ENCODE data around the gene TGFA. TPM values are rescaled to one million over a fixed set of nuclear protein-coding genes. Genes with fewer than 3 reads are reported as not detected.
A peak's percentile ranks its signal among the peaks of the same experiment; 100 is the strongest.

Gene TGFA
- polyA plus RNA-seq (ENCODE audit: insufficient read length in 4 of 4), result 10 to 100 TPM in 3 of 4 donors, under 1 TPM in 1; 0.55 to 19.4 (median 17.7) TPM

DNA sequence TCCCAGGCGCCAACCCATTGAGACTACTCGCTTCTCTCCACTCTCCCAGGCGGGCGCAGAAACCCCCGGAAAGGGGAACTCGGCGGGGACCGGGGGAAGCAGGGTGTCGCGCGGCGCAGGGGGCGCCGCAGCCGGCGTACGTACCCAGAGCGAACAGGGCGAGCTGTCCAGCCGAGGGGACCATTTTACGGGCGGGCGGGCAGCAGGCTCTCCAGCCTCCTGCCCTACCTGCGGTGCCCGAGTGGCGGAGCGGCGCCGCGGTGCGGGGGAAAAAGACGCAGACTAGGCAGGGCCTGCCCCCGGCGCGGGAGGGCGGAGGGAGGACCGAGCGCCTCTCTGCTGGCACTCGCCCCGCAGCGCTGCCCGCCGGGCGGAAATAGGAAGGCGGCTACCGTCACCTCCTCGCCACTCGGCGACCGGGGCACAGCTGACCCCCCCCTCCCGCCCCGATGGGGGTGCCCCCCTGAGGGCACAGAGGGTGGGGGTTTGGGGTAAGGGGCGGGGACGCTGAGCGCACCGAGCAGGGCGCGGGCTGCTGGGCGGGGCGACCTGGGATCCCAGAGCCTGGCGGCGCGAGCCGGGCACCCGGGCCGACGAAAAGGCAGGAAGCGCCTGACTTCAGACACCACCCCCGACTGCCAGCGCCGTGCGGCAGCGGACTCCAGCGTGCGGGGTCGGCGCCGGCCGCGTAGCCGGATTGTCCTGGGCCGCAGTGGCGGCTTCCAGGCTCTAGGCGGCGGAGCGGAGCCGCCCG is at the start of gene TGFA:
Gene TGFA (minus strand): TSS at position 243 of the 754 bp plus-strand sequence. CDS start 59 bp downstream, at position 184.
- peak in 2 of 4 donors; percentile 39 to 50 for DNase-seq (ENCODE audit: low read depth in 4 of 4, low spot score in 3 of 4)

DNA sequence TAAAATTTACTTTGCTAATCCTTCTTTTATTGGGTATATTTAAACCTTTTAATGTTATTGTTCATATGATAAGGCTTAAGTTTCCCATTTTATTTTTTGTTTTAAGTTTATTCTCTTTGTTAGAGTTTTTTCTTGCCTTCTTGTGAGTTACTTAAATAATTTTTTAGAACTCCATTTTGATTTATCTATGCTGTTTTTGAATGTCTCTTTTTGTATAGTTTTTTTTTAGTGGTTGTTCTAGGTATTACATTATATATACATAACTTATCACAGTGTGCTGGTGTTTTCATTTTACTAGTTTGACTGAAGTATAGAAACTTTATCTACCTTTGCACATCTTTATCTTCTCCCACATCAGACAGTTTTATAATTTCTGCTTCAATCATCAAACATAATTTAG is 49.4 kb upstream of the TGFA start:
- no peak for DNase-seq (ENCODE audit: low read depth in 4 of 4, low spot score in 3 of 4)

DNA sequence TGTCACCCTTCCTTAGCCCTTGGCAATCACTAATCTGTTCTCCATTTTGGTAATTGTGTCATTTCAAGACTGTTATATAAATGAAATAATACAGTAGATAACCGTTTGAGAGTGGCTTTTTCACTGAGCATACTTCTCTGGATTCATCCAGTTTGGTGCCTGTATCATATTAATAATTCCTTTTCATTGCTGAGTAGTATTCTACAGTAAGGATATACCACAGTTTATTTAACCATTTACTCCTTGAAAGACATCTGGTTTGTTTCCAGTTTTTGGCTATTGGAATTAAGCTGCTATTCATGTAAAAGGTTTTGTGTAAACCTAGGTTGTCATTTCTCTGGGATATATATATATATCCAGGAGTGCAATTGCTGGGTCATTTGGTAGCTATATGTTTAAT is 44.6 kb upstream of the TGFA start:
- DNase-seq (ENCODE audit: low read depth in 4 of 4, low spot score in 3 of 4), result no peak

DNA sequence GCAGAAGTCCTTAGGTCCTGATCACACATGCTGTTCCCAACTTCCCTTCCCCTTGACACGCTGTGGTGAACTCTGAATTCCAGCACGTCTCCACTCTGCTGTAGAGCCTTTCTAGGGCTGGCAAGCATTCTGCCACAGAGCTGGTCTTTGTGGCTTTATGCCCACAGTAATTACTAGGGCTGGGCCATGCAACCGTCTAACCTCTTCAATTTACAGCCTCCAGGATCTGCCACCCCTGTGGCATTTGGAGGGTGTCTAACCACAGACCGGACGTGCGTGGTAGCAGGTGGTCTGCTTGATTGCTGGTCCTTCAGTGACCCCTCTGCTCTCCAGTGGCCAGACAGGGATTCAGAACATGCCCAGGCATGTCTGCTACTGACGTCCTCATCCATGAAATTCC is 43.1 kb upstream of the TGFA start:
- no peak for DNase-seq (ENCODE audit: low read depth in 4 of 4, low spot score in 3 of 4)

- DNase-seq (ENCODE audit: low read depth in 4 of 4, low spot score in 3 of 4), result no peak
Observed at GRCh38 chr2:70596293-70596692, 42.7 kb upstream of the TGFA start.

GRCh38 chr2:70583091-70583490 is 29.5 kb upstream of the TGFA start:
- DNase-seq (ENCODE audit: low read depth in 4 of 4, low spot score in 3 of 4), result no peak

GRCh38 chr2:70580352-70580751 is 26.7 kb upstream of the TGFA start:
- no peak for DNase-seq (ENCODE audit: low read depth in 4 of 4, low spot score in 3 of 4)

DNA sequence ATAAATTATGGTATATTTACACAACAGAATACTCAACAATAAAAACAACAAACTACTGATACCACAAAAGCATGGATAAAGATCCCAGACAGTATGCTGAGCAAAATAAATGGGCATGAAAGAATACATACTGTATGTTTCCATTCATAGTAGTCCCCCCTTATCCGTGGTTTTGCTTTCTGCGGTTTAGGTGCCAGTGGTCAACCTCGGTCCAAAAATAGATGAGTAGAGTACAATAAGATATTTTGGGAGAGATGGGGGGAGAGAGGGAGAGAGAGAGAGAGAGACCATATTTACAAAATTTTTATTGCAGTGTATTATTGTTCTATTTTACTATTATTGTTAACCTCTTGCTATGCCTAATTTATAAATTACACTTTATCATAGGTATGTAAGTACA is 21.0 kb upstream of the TGFA start:
- no peak for DNase-seq (ENCODE audit: low read depth in 4 of 4, low spot score in 3 of 4)

DNA sequence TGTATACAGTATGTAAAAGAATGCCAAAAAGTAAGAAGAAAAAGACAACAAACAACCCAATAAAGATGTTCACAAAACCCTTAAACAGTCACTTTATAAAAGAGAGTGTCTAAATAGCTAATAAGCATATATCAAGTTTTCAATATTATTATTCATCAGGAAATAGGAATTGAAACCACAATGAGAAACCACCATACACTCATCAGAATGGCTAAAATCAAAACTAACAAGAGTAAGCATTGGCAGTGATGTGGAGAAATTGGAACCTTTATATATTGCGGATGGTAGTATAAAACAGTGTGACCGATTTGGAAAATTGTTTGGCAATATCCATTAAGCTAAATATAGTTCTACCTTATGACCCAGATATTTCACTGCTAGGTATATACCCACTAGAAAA is 20.5 kb upstream of the TGFA start:
- no peak for DNase-seq (ENCODE audit: low read depth in 4 of 4, low spot score in 3 of 4)

- DNase-seq (ENCODE audit: low read depth in 4 of 4, low spot score in 3 of 4), result no peak
Observed at GRCh38 chr2:70570041-70570661, 16.5 kb upstream of the TGFA start.

- no peak for DNase-seq (ENCODE audit: low read depth in 4 of 4, low spot score in 3 of 4)
Observed at GRCh38 chr2:70569559-70569958, 15.9 kb upstream of the TGFA start.

DNA sequence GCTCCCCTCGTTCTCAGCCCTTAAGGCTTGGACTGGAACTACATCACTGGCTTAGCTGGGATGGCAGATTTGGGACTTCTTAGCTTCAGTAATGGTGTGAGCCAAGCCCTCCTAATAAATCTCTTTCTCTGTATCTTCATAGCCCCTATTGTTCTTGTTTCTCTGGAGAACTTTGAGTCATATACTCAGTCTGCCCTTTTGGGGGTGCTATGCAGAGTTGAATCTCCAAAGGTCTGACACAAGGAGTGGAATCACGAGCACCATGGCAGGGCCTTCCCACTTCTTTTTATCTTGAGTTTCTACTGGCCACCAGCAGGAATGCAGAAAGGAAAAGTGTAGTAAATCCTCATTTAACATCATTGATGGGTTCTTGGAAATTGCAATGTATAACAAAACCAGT is 13.3 kb upstream of the TGFA start:
- no peak for DNase-seq (ENCODE audit: low read depth in 4 of 4, low spot score in 3 of 4)

DNA sequence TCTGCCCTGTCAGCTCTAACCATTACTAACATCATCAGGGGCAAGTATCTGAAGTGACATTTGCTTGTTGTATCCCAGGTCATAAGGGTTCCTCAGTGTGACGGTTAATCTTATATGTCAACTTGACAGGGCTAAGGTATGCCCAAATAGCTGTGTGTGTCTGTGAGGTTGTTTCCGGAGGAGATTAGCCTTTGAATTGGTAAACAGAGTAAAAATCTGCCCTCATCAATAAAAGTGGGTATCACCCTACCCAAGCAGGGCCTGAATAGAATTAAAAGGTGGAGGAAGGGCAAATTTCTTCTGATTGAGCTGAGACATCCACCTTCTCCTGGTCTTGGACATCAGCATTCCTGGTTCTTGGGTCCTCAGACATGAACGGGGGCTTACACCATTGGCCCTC is 12.8 kb upstream of the TGFA start:
- DNase-seq (ENCODE audit: low read depth in 4 of 4, low spot score in 3 of 4), result no peak

DNA sequence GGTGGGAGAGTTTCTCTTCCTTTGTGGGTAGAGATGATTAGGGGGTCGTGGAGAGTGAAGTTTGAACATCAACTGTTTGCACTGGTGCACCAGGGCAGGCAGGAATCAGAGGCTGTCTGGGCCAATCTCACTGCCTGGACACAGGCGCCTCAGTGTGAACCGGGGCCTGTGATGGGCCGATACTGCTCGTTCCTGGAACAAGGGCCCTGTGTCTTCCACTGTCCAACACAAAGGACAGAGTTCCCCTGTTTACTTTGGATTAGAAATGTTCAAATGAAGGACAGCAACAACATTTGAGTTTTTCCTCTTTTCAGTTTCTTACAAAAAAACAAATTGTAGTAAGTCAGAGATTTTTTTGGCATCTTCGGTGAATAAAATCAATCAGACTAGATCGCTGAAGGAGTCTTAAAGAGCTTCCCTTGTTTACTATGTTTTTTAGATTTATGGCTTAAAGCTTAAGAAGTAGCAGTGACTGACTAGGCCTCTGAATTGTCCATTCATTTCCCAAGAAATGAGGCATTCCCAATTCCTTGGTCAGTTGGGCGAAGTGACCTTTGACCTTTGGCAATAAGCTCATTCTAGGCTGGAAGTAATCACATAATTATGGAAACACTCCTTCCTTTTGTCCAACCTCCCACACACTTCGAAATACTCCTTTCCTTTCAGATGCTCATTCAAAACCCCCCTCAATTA is 11.6 kb upstream of the TGFA start:
- no peak for DNase-seq (ENCODE audit: low read depth in 4 of 4, low spot score in 3 of 4)

GRCh38 chr2:70561893-70562292 is 8.3 kb upstream of the TGFA start:
- no peak for DNase-seq (ENCODE audit: low read depth in 4 of 4, low spot score in 3 of 4)

DNA sequence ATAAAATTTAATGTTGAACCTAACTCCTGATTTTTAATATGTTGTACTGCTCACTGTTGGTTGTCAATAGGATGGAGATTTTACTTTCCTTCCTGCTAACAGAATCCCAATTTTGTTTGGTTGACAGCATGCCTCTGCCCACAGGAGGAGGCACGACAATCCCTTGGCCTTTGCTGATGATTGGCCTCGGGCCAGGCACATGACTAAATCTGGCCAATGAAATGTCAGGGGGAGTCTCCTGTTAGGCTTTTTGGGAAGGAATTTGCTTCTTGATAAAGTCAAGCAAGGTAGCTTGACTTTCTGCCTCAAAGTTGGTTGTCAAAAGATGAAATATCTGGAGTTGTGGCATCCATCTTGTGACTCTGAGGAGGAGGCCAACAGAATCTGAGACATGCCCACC is 6.8 kb upstream of the TGFA start:
- DNase-seq (ENCODE audit: low read depth in 4 of 4, low spot score in 3 of 4), result no peak

GRCh38 chr2:70560040-70560439 is 6.4 kb upstream of the TGFA start:
- no peak for DNase-seq (ENCODE audit: low read depth in 4 of 4, low spot score in 3 of 4)

- no peak for DNase-seq (ENCODE audit: low read depth in 4 of 4, low spot score in 3 of 4)
Observed at GRCh38 chr2:70558195-70558808, 4.7 kb upstream of the TGFA start.

GRCh38 chr2:70557171-70557838 is 3.7 kb upstream of the TGFA start:
- no peak for DNase-seq (ENCODE audit: low read depth in 4 of 4, low spot score in 3 of 4)

- no peak for DNase-seq (ENCODE audit: low read depth in 4 of 4, low spot score in 3 of 4)
Observed at GRCh38 chr2:70556608-70557007, 3.0 kb upstream of the TGFA start.
